Mesothelial cell of epicardium (in vitro differentiated cells): Measurements from ENCODE around the gene HTR3B. TPM values are rescaled to one million over a fixed set of nuclear protein-coding genes. Genes with fewer than 3 reads are reported as not detected.

ENCODE experiments used
- DNase-seq, 2 experiments: peaks; one replicate each; pipeline ENCODE4 v3.0.0; 2021; ENCODE audit warnings: low spot score in 2 of 2; ENCODE audit not compliant: unreplicated experiment in 2 of 2
- H3K27ac Mint-ChIP-seq: 2 replicates; pipeline ENCODE4 v1.8.0; 2021; ENCODE audit warnings: mixed read lengths
- H3K27me3 Mint-ChIP-seq: 2 replicates; pipeline ENCODE4 v1.8.0; 2021; ENCODE audit warnings: low read depth, mixed read lengths
- H3K36me3 Mint-ChIP-seq: 2 replicates; pipeline ENCODE4 v1.8.0; 2021; ENCODE audit warnings: mixed read lengths
- H3K4me1 Mint-ChIP-seq: 2 replicates; pipeline ENCODE4 v1.8.0; 2021; ENCODE audit warnings: mixed read lengths
- H3K4me3 Mint-ChIP-seq: 2 replicates; pipeline ENCODE4 v1.8.0; 2021; ENCODE audit warnings: mild to moderate bottlenecking, moderate library complexity, mixed read lengths
- H3K9me3 Mint-ChIP-seq: 2 replicates; pipeline ENCODE4 v1.8.0; 2021; ENCODE audit warnings: mixed read lengths
- total RNA-seq: library from RNA; stranded (reverse); gene quantifications from 3 replicates; pipeline ENCODE4 v1.2.1, GENCODE V29; 2021
- TF ChIP-seq, protein P1 (sequence below): fragments of 200-600 bp; sonication (generic); IDR thresholded peaks from one replicate; pipeline ENCODE4 v1.5.0; 2021; ENCODE audit warnings: antibody characterized with exemption; ENCODE audit not compliant: unreplicated experiment

Gene HTR3B
- total RNA-seq, 1 donor from 2014 or later = not detected

DNA sequence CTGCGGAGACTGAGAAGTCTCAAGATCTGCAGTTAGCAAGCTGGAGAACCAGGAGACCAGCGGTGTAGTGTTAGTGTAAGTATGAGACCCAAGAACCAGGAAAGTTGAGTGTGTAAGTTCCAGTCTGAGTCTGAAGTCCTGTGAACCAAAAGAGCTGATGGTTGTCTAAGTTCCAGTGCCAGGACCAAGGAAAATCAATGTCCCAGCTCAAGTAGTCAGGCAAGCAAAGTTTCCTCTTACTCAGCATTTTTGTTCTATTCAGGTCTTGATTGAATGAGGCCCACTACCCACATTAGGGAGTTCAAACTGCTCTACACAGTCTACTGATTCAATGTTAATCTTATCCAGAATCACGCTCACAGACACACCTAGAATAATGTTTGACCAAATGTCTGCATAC is 40.2 kb upstream of the HTR3B start:
- H3K36me3 Mint-ChIP-seq = peaks cover 31% of the 10 kb centered on the region
- peaks cover 8% of the 10 kb centered on the region for H3K4me1 Mint-ChIP-seq
- H3K9me3 Mint-ChIP-seq = peaks cover 10% of the 10 kb centered on the region
- no peak overlapping the region for H3K4me3 Mint-ChIP-seq
- DNase-seq = no peak
- TF ChIP-seq, protein P1, sequence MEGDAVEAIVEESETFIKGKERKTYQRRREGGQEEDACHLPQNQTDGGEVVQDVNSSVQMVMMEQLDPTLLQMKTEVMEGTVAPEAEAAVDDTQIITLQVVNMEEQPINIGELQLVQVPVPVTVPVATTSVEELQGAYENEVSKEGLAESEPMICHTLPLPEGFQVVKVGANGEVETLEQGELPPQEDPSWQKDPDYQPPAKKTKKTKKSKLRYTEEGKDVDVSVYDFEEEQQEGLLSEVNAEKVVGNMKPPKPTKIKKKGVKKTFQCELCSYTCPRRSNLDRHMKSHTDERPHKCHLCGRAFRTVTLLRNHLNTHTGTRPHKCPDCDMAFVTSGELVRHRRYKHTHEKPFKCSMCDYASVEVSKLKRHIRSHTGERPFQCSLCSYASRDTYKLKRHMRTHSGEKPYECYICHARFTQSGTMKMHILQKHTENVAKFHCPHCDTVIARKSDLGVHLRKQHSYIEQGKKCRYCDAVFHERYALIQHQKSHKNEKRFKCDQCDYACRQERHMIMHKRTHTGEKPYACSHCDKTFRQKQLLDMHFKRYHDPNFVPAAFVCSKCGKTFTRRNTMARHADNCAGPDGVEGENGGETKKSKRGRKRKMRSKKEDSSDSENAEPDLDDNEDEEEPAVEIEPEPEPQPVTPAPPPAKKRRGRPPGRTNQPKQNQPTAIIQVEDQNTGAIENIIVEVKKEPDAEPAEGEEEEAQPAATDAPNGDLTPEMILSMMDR = no peak
- no peaks in the 10 kb centered on the region for H3K27me3 Mint-ChIP-seq
- no peak overlapping the region for H3K27ac Mint-ChIP-seq

DNA sequence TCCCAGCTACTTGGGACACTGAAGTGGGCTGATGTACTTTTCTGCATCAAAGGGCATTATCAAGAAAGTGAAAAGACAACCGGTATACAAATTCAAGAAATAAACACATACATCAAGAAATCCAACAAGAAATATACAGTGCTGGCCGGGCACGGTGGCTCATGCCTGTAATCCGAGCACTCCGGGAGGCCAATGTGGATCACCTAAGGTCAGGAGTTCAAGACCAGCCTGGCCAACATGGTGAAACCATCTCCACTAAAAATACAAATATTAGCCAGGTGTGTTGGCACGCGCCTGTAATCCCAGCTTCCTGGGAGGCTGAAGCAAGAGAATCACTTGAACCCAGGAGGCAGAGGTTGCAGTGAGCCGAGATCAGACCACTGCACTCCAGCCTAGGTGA is 38.7 kb upstream of the HTR3B start:
- peaks cover 5% of the 10 kb centered on the region for H3K4me1 Mint-ChIP-seq
- H3K4me3 Mint-ChIP-seq = no peak overlapping the region
- H3K9me3 Mint-ChIP-seq = peaks cover 10% of the 10 kb centered on the region
- H3K27me3 Mint-ChIP-seq = no peaks in the 10 kb centered on the region
- H3K36me3 Mint-ChIP-seq = peaks cover 31% of the 10 kb centered on the region
- TF ChIP-seq, protein P1 = no peak
- H3K27ac Mint-ChIP-seq = no peak overlapping the region
- no peak for DNase-seq

DNA sequence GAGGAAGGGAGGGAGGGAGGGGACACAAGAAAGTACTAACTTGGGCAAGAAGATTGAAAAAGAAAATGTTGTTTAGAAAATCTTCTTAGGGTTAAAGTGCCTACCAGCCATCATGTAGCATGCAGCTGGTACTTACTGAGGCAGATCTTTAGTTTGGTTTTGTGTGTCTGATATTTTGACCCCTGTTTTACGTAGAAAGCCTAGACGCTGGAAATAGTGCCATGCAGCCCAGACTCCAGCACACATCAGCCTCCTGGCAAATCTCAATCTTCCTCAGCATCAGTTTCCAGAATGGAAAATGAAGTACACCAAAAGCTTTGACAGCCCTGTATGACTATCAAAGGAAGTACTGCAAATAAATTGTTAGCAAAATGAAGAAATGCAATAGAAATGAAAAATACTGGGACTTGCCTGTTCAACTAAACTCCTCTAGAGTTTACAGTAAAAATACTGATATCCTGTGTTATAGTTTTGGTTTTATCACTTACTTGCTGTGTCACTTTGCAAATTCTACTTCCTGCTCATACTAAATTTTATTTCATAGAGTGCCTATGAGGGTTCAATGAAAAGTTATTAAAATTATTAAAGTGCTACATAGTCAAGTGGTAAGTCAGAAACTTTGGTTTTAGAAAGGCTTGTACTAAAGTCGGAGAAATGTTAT is 36.6 kb upstream of the HTR3B start:
- peak overlapping the region; percentile 11 for H3K27ac Mint-ChIP-seq
- no peak for DNase-seq
- no peaks in the 10 kb centered on the region for H3K27me3 Mint-ChIP-seq
- H3K9me3 Mint-ChIP-seq = peaks cover 10% of the 10 kb centered on the region
- H3K4me3 Mint-ChIP-seq = no peak overlapping the region
- peaks cover 22% of the 10 kb centered on the region for H3K4me1 Mint-ChIP-seq
- TF ChIP-seq, protein P1 = no peak
- H3K36me3 Mint-ChIP-seq = peaks cover 30% of the 10 kb centered on the region

DNA sequence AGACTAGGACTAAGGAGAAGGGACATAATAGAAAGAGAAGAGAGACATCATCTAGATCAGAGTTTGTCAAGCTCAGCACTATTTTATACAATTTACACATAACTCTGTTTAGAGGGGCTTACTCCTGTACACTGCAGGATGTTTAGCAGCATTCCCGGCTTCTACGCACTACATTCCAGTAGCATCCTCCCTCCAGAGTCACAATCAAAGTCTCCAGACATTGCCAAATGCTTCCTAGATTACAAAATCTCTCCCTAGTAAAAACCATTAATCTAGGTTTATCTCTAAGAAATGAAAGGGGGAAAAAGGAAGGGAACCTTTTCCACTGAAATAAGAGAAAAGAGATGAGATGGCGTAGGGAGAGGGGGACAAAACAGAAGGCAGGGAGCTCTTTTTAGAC is 33.3 kb upstream of the HTR3B start:
- TF ChIP-seq, protein P1 = no peak
- Mint-ChIP-seq H3K36me3 (peaks cover 14% of the 10 kb centered on the region), H3K27me3 (no peaks in the 10 kb centered on the region), H3K4me3 (no peak overlapping the region), H3K27ac (peak overlapping the region; percentile 89), H3K9me3 (peaks cover 5% of the 10 kb centered on the region), H3K4me1 (peaks cover 42% of the 10 kb centered on the region)
- no peak for DNase-seq

DNA sequence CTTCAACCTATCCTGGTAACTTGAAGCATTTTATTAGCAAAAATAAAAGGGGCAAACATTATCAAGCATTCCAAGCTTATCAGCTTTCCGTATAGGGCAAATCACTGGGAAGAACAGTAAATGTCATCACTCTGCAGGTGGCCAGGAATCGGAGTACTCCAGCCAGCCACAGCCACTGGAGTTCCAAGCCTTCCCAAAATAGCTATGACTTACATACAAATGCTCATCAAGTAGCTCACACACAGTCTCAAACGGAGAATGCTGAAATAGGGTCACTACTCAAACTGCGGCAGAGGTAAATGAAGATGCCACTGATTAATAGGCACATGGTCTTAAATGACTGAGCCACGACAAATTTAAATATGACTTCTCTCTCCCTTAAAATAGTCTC is 31.4 kb upstream of the HTR3B start:
- Mint-ChIP-seq H3K9me3 (no peaks in the 10 kb centered on the region), H3K27me3 (no peaks in the 10 kb centered on the region), H3K27ac (peak overlapping the region; percentile 27), H3K4me1 (peaks cover 46% of the 10 kb centered on the region), H3K4me3 (peak overlapping the region; percentile 73), H3K36me3 (peaks cover 1% of the 10 kb centered on the region)
- TF ChIP-seq, protein P1 = no peak
- no peak for DNase-seq
